A549 (cell line): ENCODE results near the gene WDR77. TPM values are rescaled to one million over a fixed set of nuclear protein-coding genes. Genes with fewer than 3 reads are reported as not detected.

Experiments used
- ATAC-seq, 2 experiments: fragments of 200-7000 bp in 1 of 2; fragments of >200 bp in 1 of 2; cut with Nextera tagmentation in 1 of 2; cut with Tn5 transposase in 1 of 2; 3 replicates each; pipeline versions ENCODE4 v1.8.0 to v1.9.1; 2018 to 2020; ENCODE audit warnings: mild to moderate bottlenecking in 1 of 2, moderate library complexity in 1 of 2
- CTCF ChIA-PET: fragments of 300-600 bp; sonication (Branson Sonifier 250); formaldehyde crosslinking; extraction: SDS; loops from one replicate; lab custom pipeline; 2021; ENCODE audit warnings: antibody characterized with exemption, inconsistent platforms; lab: Yijun Ruan, JAX
- POLR2A ChIA-PET: fragments of 350-600 bp; formaldehyde crosslinking; extraction: SDS; loops from one replicate; lab custom pipeline; 2021; ENCODE audit warnings: antibody characterized with exemption, inconsistent platforms; lab: Yijun Ruan, JAX
- DNase-seq, 2 experiments: peaks; one replicate each; pipeline versions ENCODE4 v3.0.0 to v3.0.0-alpha.2; 2011 to 2016; ENCODE audit warnings: low read depth in 1 of 2, low spot score in 1 of 2
- FAIRE-seq: peaks from 2 replicates; lab custom pipeline; 2011; peaks lifted over from hg19 to GRCh38; lab: Jason Lieb, UNC
- H3K27ac ChIP-seq, 2 experiments: fragments of >200 bp; sonication (Bioruptor Twin); formaldehyde crosslinking; 3 replicates each; pipeline ENCODE4 v1.5.1; 2016 to 2017
- H3K4me1 ChIP-seq: fragments of >200 bp; sonication (Bioruptor Twin); formaldehyde crosslinking; 3 replicates; pipeline ENCODE4 v1.6.1; 2016
- H3K4me2 ChIP-seq: fragments of >200 bp; sonication (Bioruptor Twin); formaldehyde crosslinking; 3 replicates; pipeline ENCODE4 v1.6.1; 2016
- H3K4me3 ChIP-seq: fragments of >200 bp; sonication (Bioruptor Twin); formaldehyde crosslinking; 3 replicates; pipeline ENCODE4 v1.5.1; 2016
- H3K9me3 ChIP-seq: fragments of >200 bp; sonication (Bioruptor Twin); formaldehyde crosslinking; 3 replicates; pipeline ENCODE4 v1.6.1; 2016
- BHLHE40 ChIP-seq: IDR thresholded peaks from 2 replicates; pipeline ENCODE4 v1.6.1; 2012; ENCODE audit warnings: low read depth, low read length, inconsistent platforms
- CBX2 ChIP-seq: fragments of 200-600 bp; sonication (generic); IDR thresholded peaks from 2 replicates; pipeline ENCODE4 v1.6.1; 2016; ENCODE audit warnings: low read depth, mild to moderate bottlenecking, borderline replicate concordance
- CHD2 ChIP-seq: fragments of 150-350 bp; IDR thresholded peaks from 2 replicates; pipeline ENCODE4 v1.6.1; 2014; ENCODE audit warnings: low read length; ENCODE audit not compliant: partially characterized antibody
- CHD4 ChIP-seq: fragments of 200-600 bp; sonication (generic); IDR thresholded peaks from 2 replicates; pipeline ENCODE4 v1.6.1; 2016; ENCODE audit warnings: antibody characterized with exemption, mild to moderate bottlenecking, borderline replicate concordance
- CTCF ChIP-seq: fragments of >200 bp; sonication (Bioruptor Twin); formaldehyde crosslinking; IDR thresholded peaks from 3 replicates; pipeline ENCODE4 v1.5.1; 2016
- EHF ChIP-seq: fragments of 250-450 bp; sonication (Bioruptor Pico); IDR thresholded peaks from 2 replicates; pipeline ENCODE4 v1.5.0; 2020; ENCODE audit warnings: mild to moderate bottlenecking
- EHMT2 ChIP-seq: fragments of 200-600 bp; sonication (generic); IDR thresholded peaks from 2 replicates; pipeline ENCODE4 v1.6.1; 2016; ENCODE audit warnings: antibody characterized with exemption, low read depth, mild to moderate bottlenecking, moderate library complexity
- EP300 ChIP-seq, 2 experiments: fragments of >200 bp; sonication (Bioruptor Twin); formaldehyde crosslinking; IDR thresholded peaks; 2 replicates in 1 of 2; 3 replicates in 1 of 2; pipeline ENCODE4 v1.6.1; 2016 to 2017
- ESRRA ChIP-seq: fragments of 150-350 bp; IDR thresholded peaks from 2 replicates; pipeline ENCODE4 v1.6.1; 2014; ENCODE audit warnings: mild to moderate bottlenecking, low read length, borderline replicate concordance
- GATA3 ChIP-seq: IDR thresholded peaks from 2 replicates; pipeline ENCODE4 v1.6.1; 2012; ENCODE audit warnings: borderline replicate concordance
- HDAC2 ChIP-seq: fragments of 200-600 bp; sonication (generic); IDR thresholded peaks from 2 replicates; pipeline ENCODE4 v1.6.1; 2016
- HEYL ChIP-seq: fragments of 250-450 bp; sonication (Bioruptor Pico); IDR thresholded peaks from 2 replicates; pipeline ENCODE4 v1.8.0; 2021; ENCODE audit warnings: mild to moderate bottlenecking, moderate library complexity
- HMGXB4 ChIP-seq: fragments of 250-450 bp; sonication (Bioruptor Pico); IDR thresholded peaks from 2 replicates; pipeline ENCODE4 v1.5.0; 2021; ENCODE audit warnings: mild to moderate bottlenecking, moderate library complexity, borderline replicate concordance
- HOXB13 ChIP-seq: fragments of 250-450 bp; sonication (Bioruptor Pico); IDR thresholded peaks from 2 replicates; pipeline ENCODE4 v1.5.0; 2020; ENCODE audit warnings: low read depth, mild to moderate bottlenecking, moderate library complexity
- HOXB5 ChIP-seq: fragments of 250-450 bp; sonication (Bioruptor Pico); IDR thresholded peaks from 2 replicates; pipeline ENCODE4 v1.5.0; 2020; ENCODE audit warnings: mild to moderate bottlenecking, moderate library complexity
- JUN ChIP-seq, 2 experiments: fragments of >200 bp; sonication (Bioruptor Twin); formaldehyde crosslinking; IDR thresholded peaks; 2 replicates in 1 of 2; 3 replicates in 1 of 2; pipeline ENCODE4 v1.6.1; 2016 to 2017
- JUNB ChIP-seq: fragments of >200 bp; sonication (Bioruptor Twin); formaldehyde crosslinking; IDR thresholded peaks from 2 replicates; pipeline ENCODE4 v1.6.1; 2016
- KDM5A ChIP-seq: fragments of 200-600 bp; sonication (generic); IDR thresholded peaks from 2 replicates; pipeline ENCODE4 v1.6.1; 2016; ENCODE audit warnings: antibody characterized with exemption, mild to moderate bottlenecking
- MYC ChIP-seq: IDR thresholded peaks from 2 replicates; pipeline ENCODE4 v1.6.1; 2012; ENCODE audit warnings: mild to moderate bottlenecking, inconsistent platforms, low read length, improper control_type of control experiment, borderline replicate concordance
- NFE2L2 ChIP-seq: fragments of 150-350 bp; conservative IDR thresholded peaks from 2 replicates; pipeline ENCODE4 v1.6.1; 2014; ENCODE audit warnings: low read length
- POLR2A ChIP-seq: IDR thresholded peaks from 2 replicates; pipeline ENCODE4 v1.6.1; 2012; ENCODE audit warnings: mild to moderate bottlenecking, low read length
- POLR2AphosphoS2 ChIP-seq: conservative IDR thresholded peaks from 2 replicates; pipeline ENCODE4 v1.6.1; 2012; ENCODE audit warnings: low read length, improper control_type of control experiment, inconsistent platforms
- RAD21 ChIP-seq, 2 experiments: fragments of >200 bp in 1 of 2; sonication (Bioruptor Twin) in 1 of 2; formaldehyde crosslinking in 1 of 2; IDR thresholded peaks in 1 of 2; conservative IDR thresholded peaks in 1 of 2; 2 replicates in 1 of 2; 3 replicates in 1 of 2; pipeline ENCODE4 v1.6.1; 2012 to 2018; ENCODE audit warnings: inconsistent platforms in 1 of 2
- RCOR1 ChIP-seq: fragments of 150-350 bp; IDR thresholded peaks from 2 replicates; pipeline ENCODE4 v1.6.1; 2014; ENCODE audit warnings: antibody characterized with exemption, low read length, low read depth
- RNF2 ChIP-seq: fragments of 200-600 bp; sonication (generic); IDR thresholded peaks from 2 replicates; pipeline ENCODE4 v1.6.1; 2016; ENCODE audit warnings: low read depth, mild to moderate bottlenecking, antibody characterized with exemption, moderate library complexity, borderline replicate concordance
- SREBF2 ChIP-seq: fragments of 450-650 bp; IDR thresholded peaks from 2 replicates; pipeline ENCODE4 v1.6.1; 2014; ENCODE audit warnings: mild to moderate bottlenecking, moderate library complexity
- TP53 ChIP-seq: fragments of 250-450 bp; sonication (Bioruptor Pico); IDR thresholded peaks from 2 replicates; pipeline ENCODE4 v1.5.0; 2021; ENCODE audit warnings: mild to moderate bottlenecking, moderate library complexity
- ZC3H11A ChIP-seq: fragments of 450-650 bp; IDR thresholded peaks from 2 replicates; pipeline ENCODE4 v1.6.1; 2014; ENCODE audit warnings: antibody characterized with exemption, mild to moderate bottlenecking
- ZNF302 ChIP-seq: fragments of 250-450 bp; sonication (Bioruptor Pico); IDR thresholded peaks from 2 replicates; pipeline ENCODE4 v1.9.0; 2021; ENCODE audit warnings: inconsistent platforms, mild to moderate bottlenecking, moderate library complexity
- WGBS: methylation state at CpG from one replicate; pipeline ENCODE4 v1.1.6; 2017; ENCODE audit errors: missing lambda C conversion rate; 5-methylcytosine and 5-hydroxymethylcytosine counted together
- polyA plus RNA-seq, 4 experiments: library from polyadenylated mRNA; depleted of rRNA in 3 of 4; stranded (reverse); fragments of >200 nt; fragmentation: RNase III in 1 of 4; extraction: RNeasy Plus Mini Kit Qiagen cat#74134 plus additional on column Dnase treatment in 1 of 4; gene quantifications; 2 replicates in 3 of 4; 3 replicates in 1 of 4; pipeline ENCODE4 v1.2.3, GENCODE V29; 2011 to 2017
- TF ChIP-seq, protein P1 (sequence below): fragments of 250-450 bp; sonication (Bioruptor Pico); IDR thresholded peaks from 2 replicates; pipeline ENCODE4 v1.5.0; 2020; ENCODE audit warnings: low read depth, mild to moderate bottlenecking, moderate library complexity
- TF ChIP-seq, protein P2 (sequence below): fragments of 150-350 bp; IDR thresholded peaks from 2 replicates; pipeline ENCODE4 v1.6.1; 2014; ENCODE audit warnings: low read depth, mild to moderate bottlenecking, low read length

The WDR77 gene
- polyA plus RNA-seq, 2 of the 4 experiments (the other 2 are of a cell fraction): 53.0 to 122 TPM

- no peak for FAIRE-seq
- TF ChIP-seq GATA3 (no peak), BHLHE40 (no peak), POLR2AphosphoS2 (no peak), RNF2 (no peak), NFE2L2 (no peak), TP53 (CRISPR knock-in tag) (no peak), ZC3H11A (no peak), EHMT2 (no peak), JUN (IDR thresholded peaks at IDR 0.05) (no peak), CHD4 (no peak), HOXB13 (no peak), EHF (CRISPR knock-in tag) (no peak), CBX2 (no peak), SREBF2 (no peak), HEYL (no peak), CHD2 (no peak), HDAC2 (no peak)
- TF ChIP-seq, protein P1, sequence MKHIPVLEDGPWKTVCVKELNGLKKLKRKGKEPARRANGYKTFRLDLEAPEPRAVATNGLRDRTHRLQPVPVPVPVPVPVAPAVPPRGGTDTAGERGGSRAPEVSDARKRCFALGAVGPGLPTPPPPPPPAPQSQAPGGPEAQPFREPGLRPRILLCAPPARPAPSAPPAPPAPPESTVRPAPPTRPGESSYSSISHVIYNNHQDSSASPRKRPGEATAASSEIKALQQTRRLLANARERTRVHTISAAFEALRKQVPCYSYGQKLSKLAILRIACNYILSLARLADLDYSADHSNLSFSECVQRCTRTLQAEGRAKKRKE (CRISPR knock-in tag): no peak
- TF ChIP-seq, protein P2, sequence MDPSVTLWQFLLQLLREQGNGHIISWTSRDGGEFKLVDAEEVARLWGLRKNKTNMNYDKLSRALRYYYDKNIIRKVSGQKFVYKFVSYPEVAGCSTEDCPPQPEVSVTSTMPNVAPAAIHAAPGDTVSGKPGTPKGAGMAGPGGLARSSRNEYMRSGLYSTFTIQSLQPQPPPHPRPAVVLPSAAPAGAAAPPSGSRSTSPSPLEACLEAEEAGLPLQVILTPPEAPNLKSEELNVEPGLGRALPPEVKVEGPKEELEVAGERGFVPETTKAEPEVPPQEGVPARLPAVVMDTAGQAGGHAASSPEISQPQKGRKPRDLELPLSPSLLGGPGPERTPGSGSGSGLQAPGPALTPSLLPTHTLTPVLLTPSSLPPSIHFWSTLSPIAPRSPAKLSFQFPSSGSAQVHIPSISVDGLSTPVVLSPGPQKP: no peak
- POLR2A ChIA-PET: no interaction called here
- Histone ChIP-seq H3K4me3 (no peak overlapping the region), H3K27ac (no peak overlapping the region), H3K4me1 (no peaks in the 10 kb centered on the region), H3K4me2 (no peak overlapping the region), H3K9me3 (no peaks in the 10 kb centered on the region)
- WGBS: 40% methylated on average over 5 of the region's 5 CpGs
- ATAC-seq: no peak
- CTCF ChIA-PET: interaction anchor here (1.1 to 5.9 kb wide), 4 partner anchors 11 to 272 kb away, joined by 3 to 54 read pairs (median 6); no protein-coding TSS in a partner anchor
- no peak for DNase-seq
Measured at GRCh38 chr1:111497592-111497991, 48.5 kb upstream of the WDR77 start.

DNA sequence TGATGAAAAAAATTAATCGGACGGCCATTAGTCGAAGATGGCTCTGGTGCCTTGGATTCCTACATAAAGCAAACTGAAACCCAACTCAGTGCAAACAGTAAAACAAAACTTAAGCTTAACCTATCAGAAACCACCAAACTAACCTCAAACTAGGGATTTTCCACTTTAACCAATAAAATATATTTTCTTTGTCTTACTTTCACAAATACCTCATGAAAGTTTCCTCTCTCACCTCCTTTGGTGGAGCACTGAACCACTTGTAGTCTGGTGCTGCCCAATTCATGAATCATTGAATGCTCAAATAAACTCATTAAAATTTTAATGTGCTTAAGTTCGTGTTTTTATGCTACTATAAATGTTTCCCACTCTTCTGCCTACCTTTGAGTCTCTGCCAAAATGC, 47.3 kb upstream of the WDR77 start:
- Histone ChIP-seq H3K27ac (no peak overlapping the region), H3K9me3 (no peaks in the 10 kb centered on the region), H3K4me2 (no peak overlapping the region), H3K4me1 (no peaks in the 10 kb centered on the region)
- no peak for FAIRE-seq
- POLR2A ChIA-PET: no interaction called here
- no peak for ATAC-seq
- no peak for TF ChIP-seq JUNB
- TF ChIP-seq RAD21 (conservative IDR thresholded peaks at IDR 0.05 in 1 of 2, IDR thresholded peaks at IDR 0.05 in 1 of 2): no peak
- TF ChIP-seq TP53 (CRISPR knock-in tag): no peak
- TF ChIP-seq MYC: no peak
- no peak for TF ChIP-seq RNF2
- TF ChIP-seq EP300 (IDR thresholded peaks at IDR 0.05): no peak
- no peak for TF ChIP-seq KDM5A
- no peak for TF ChIP-seq ZNF302 (CRISPR knock-in tag)
- TF ChIP-seq EHF (CRISPR knock-in tag): no peak
- TF ChIP-seq HOXB5: no peak
- no peak for TF ChIP-seq ZC3H11A
- no peak for TF ChIP-seq POLR2A
- no peak for TF ChIP-seq RCOR1
- TF ChIP-seq CTCF: no peak
- no peak for TF ChIP-seq HEYL
- TF ChIP-seq, protein P1 (CRISPR knock-in tag): no peak
- TF ChIP-seq ESRRA: no peak
- no peak for TF ChIP-seq HMGXB4
- TF ChIP-seq HDAC2: no peak
- TF ChIP-seq, all 56 proteins: peak for 0
- CTCF ChIA-PET: interaction anchor here (1.3 to 5.9 kb wide), 3 partner anchors 12 to 273 kb away, joined by 3 to 54 read pairs (median 9); no protein-coding TSS in a partner anchor
- no peak overlapping the region for H3K4me3 ChIP-seq
- WGBS: 35% methylated on average over 4 of the region's 4 CpGs
- DNase-seq: no peak
